A172 (cell line): ENCODE data around the gene AP2M1. TPM values are rescaled to one million over a fixed set of nuclear protein-coding genes. Genes with fewer than 3 reads are reported as not detected.
"Not testable (repeated sequence)": the region's sequence is repeated elsewhere in the genome, so short reads cannot be mapped to it uniquely, and the experiment has no call there.

Experiments
- DNase-seq: peaks from one replicate; pipeline ENCODE4 v3.0.0-alpha.2; 2015; ENCODE audit warnings: low spot score
- total RNA-seq: library from RNA; depleted of rRNA; stranded (reverse); fragments of >200 nt; shearing (Covaris generic); gene quantifications from 2 replicates; pipeline ENCODE4 v1.2.3, GENCODE V29; 2014

AP2M1 gene
- total RNA-seq, 1 experiment from 2014 or later: 717 TPM

DNA sequence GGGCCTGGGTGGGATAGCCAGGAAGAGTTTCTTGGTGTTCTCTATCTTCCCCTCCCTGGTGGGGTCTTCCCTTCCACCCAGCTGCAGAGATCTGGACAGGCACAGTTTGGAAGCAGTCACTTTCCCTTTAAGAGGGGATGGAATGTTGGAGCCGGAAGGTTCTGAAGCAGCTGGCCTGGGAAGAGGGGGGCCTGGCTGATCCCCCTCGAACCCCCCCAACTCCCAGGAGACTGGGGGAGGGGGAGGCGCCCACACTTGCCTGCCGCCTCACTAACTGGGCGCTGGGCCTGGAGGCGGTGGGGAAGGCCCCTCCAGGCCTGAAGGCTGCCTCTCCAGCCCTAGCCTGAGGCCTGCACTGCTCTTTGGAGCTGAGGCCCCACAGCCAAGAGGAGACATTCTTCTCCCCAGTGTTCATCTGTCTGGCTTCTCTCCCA, 18.1 kb upstream of the AP2M1 start:
- DNase-seq: peak; percentile 27

DNA sequence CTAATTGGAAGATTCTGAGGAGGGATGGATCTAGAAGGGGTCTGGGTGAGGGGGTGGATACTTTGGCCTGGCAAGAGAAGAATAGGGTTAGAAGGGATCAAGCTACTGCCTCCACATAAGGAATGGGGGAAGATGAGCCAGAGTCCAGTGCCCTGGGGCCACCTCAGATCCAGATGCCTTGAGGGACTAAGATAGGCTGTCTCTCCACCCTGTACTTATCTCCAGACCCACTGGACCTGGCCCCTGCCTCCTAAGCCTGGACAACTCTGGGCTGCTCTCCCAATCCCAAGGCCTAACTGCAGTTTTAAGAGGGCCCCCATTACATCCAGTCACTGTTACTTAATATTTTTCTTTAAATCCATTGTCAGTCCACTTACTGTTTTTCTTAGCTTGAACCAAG, 17.4 kb upstream of the AP2M1 start:
- no peak for DNase-seq

DNA sequence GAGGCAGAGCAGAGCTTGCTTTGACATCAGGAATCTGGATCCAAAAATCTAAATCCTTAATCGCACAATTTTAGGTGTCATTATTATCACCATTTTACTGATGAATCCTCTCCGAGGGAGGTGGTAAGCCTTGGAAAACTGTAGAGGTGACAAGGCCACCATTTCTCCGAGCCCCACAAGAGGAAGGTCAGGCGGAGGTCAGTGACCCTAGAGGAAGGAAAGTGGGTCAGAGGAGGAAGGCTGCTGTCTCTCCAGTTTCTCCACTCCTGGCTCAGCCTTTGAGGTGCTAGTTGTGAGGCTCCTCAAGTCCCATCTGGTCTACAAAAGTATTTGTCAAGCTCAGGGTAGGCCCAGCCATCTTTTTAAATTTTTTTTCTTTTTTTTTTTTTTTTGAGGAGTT, 16.3 kb upstream of the AP2M1 start:
- no peak for DNase-seq

DNA sequence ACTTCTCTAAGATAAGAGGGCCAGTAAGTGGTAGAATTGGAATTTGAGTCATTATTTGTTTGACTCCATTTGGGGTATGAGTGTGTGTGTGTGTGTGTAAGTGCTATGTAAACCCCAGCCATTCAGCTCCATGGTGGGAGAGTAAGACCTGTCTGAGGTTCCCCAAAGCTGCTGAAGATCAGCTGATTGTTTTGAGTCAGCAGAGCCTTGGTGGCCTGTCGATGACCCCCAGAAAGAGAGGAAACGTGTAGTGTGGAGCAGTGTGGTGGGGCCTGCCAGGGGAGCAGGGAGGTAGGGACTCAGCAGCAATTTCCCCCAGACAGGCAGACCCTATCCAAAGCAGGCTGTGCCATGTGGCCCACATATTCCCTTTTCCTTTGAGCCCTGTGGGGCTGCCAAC, 14.2 kb upstream of the AP2M1 start:
- no peak for DNase-seq

DNA sequence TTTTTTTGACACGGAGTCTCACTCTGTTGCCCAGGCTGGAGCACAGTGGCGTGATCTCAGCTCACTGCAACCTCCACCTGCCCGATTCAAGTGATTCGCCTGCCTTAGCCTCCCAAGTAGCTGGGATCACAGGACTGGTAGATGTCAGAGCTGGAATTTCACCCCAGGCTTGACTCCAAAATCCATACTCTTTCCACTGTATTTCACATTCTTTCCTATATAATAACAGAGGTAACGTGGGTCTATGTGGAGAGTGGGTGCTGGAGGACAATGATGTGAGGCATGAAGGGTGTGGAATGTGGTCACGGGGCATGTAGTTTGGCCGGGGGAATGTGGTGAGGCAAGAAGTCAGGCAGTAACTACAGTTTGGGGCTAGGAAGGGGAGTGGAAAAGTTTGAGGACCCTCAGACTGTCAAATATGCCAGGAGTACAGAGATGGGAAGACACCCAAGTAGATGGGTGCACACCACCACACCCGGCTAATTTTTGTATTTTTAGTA, 12.0 kb upstream of the AP2M1 start:
- not testable (repeated sequence) for DNase-seq

DNA sequence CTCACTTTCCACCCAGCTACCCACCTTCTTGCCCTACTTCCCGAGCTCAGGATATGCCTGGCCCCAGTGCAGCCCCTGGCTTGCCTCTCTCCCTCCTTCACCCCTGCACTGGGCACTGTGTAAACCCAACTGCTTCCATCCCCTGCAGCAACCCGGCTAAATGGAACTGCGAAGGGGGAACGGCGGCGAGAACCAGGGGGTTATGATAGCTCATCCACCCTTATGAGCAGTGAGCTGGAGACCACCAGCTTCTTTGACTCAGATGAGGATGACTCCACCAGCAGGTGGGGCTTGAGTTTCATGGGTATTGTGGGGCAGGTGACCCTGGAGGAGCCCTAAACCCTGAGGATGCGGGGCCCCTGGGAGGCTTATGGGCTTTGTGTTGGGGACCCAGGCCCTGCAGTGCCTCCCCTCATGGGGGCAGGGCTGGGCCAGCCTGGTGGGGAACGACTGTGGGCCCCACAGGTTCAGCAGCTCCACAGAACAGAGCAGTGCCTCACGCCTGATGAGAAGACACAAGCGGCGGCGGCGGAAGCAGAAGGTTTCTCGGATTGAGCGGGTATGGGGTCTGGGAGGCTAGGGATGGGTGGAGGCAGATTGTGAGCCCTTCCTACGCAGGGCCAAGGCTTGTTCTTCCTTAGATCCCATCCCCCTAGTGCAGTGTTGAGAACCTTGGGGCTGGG, 9.9 kb upstream of the AP2M1 start:
- DNase-seq: no peak

DNA sequence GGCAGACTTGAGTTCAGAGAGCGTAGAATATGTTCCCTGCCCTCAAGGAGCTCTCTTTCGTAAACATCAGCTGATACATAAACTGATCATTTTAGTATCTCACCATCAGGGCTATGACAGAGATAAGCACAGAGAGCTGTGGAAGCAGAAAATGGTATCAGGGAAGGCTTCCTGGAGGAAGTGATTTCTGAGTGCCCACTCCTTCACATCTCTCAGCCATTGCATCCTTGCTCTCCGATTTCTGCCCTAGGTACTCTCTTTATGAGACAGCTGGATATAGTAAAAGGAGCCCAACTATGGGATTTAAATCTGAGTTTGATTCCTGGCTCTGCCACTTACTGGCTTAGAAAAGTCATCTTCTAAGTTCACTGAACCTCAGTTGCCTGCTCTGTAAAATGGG, 9.1 kb upstream of the AP2M1 start:
- no peak for DNase-seq

DNA sequence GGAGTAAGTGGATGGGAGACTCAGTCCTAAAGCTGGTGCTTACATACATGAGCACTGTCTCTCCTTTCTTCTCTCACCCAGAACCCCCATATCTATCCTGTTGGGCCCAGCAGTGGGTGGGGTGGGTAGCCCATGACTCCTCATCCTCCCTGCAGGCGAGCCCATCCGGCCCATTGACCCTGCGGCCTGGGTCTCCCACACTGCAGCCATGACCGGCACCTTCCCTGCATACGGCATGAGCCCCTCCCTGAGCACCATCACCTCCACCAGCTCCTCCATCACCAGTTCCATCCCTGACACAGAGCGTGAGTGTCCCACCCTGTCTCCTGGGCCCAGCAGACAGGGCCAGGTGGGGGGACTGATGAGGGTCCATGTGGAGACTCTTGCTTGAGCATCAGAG, 8.0 kb upstream of the AP2M1 start:
- DNase-seq: no peak

DNA sequence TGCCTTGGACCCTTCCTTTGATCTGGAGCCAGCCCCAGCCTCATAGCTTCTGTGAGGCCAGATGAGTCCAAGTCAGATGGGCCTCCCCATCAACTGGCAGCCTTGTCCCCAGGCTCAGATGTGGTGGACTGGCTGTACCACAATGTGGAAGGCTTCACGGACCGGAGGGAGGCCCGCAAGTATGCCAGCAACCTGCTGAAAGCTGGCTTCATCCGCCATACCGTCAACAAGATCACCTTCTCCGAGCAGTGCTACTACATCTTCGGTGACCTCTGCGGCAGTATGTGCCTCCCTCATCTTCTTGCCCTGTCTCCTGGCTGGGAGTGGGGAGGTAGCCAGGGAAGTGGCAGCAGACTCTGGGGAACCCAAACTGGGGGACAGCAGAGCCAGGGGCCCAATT, 6.9 kb upstream of the AP2M1 start:
- DNase-seq: no peak

DNA sequence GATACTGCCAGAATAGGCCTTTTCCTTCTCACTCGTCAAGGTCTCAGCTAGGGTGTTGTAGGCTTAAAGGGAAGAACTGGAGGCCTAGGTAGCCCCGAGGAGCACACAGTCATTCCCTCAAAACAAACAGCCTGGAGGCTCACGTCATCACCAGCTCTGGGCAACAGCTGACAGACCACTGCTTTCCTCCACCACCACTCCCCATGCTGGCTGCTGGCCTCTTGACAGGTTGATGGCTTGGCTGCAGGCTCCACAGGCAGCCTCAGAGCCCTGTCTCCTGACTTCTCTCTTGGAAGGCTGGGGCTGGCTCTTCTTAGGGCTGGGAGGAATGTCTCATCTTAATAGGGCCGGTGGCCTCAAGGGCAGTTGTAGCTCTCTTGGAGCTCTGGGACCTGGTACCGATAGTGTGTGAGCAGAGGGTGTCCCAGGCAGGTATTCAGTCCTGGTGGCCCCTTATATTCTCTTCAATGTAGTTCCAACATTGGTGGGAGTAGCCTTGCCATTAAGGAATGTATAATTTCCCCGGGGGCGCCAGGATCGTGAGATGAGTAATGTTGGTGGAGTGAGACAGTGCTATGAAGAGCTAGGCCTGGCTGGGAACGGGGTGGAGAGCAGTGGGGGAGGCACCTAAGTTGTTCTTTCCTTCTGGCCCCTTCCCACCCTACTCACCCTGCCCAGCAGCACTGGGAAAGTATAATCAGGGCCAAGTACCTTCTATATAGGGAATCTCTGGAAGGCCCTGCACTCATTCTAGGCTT, 6.1 kb upstream of the AP2M1 start:
- DNase-seq: peak; percentile 44

DNA sequence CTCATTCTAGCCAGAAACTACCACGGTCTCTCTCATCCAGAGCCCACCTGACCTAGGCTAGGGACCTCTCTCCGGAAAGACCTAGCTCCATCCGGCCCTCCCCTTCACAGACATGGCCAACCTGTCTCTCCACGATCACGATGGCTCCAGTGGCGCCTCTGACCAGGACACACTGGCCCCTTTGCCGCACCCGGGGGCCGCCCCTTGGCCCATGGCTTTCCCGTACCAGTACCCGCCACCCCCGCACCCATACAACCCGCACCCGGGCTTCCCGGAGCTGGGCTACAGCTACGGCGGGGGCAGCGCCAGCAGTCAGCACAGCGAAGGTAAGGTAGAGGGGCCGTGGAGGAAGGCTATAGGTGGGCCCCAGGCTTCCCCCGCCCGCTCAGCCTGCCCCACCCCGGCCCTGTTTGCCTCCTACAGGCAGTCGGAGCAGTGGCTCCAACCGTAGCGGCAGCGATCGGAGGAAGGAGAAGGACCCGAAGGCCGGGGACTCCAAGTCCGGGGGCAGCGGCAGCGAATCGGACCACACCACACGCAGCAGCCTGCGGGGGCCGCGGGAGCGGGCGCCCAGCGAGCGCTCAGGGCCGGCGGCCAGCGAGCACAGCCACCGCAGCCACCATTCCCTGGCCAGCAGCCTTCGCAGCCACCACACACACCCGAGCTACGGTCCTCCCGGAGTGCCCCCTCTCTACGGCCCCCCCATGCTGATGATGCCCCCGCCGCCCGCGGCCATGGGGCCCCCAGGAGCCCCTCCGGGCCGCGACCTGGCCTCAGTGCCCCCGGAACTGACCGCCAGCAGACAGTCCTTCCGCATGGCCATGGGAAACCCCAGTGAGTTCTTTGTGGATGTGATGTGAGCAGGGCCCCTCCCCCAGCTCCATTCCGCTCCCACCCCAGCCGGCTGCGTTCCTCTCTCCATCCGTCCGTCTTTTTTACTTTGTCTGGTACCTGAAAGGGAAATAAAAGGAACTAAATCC, 4.5 kb upstream of the AP2M1 start:
- DNase-seq: no peak

DNA sequence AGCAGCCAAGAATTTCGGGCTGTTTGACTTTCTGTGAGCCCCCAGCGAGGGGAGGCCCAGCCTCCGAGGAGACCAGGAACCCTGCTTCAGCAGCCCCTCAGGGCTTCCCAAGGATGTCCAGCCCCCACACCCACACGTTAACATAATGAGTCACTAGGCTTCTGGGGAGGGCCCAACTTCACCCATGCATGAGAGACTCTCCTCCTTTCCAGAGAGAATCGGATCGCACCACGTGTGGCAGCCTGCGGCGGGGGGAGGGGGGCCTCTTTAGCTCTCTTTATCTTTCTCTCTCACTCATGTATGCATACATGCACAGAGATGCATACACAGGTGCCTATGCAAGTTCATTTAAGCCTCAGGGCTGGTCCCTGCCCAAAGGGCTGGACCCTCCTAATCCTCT, 3.1 kb upstream of the AP2M1 start:
- peak; percentile 57 for DNase-seq

DNA sequence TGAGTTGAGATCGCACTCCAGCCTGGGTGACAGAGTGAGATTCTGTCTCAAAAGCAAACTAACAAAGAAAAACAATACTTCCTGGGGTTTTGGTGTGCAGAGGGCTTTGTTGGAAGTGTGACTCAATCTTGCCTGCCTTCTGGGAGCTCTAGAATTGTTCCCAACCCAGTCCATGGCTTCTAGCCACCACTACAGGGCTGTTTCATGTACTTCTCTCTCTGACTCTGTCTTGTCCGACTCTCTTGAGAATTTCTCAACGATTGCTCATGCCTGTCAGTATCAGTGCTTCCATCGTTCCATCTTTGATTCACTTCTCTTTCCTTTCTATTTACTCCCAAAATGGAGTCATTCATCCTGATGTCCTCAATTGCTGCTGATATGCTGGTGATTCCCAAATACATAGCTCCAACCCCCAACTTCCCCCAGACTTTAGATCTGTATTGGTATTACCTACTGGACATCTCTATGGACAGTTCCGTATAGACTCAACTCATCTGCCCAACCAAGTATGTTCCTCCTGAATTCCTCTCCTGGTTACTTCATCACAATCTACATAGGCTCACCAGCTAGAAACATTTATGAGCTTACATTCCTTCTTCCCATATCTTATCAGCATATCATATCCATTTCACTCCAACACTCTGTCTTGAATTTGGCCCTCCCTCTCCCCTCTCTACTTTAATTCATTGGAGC, 1.8 kb upstream of the AP2M1 start:
- peak; percentile 40 for DNase-seq

DNA sequence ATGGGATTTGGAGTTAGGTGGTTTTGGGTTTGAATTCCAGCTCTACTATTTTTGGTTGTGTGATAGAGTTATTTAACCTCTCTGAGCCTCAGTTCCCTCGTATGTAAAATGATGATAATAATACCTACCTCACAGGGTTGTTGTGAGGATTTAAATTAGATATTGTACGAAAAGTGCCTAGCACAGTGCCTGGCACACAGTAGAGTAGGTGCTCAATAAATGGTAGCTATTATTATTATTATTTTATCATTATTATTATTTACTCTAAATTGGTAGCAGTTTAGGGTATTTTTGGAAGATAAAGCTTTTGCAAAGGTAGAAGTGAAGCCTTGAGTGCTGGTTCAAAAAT, 1.3 kb upstream of the AP2M1 start:
- no peak for DNase-seq

DNA sequence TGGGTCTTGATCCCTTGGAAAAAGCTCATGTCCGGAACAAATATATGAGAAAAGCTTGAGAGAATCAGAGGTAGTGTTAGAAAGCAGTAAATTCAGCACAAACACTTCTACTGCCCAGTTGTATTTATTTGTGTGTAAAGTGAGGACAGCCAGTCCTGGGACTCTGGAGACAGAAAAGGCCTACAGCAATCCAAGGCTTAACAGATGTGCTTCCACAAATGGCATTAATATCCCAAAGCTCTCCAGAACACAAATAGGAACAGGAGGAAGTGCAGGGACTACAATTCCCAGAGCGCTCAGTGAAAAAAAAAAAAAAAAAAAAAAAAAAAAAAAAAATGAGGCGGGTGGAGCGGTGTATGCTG, 390 bp upstream of the AP2M1 start:
- no peak for DNase-seq

DNA sequence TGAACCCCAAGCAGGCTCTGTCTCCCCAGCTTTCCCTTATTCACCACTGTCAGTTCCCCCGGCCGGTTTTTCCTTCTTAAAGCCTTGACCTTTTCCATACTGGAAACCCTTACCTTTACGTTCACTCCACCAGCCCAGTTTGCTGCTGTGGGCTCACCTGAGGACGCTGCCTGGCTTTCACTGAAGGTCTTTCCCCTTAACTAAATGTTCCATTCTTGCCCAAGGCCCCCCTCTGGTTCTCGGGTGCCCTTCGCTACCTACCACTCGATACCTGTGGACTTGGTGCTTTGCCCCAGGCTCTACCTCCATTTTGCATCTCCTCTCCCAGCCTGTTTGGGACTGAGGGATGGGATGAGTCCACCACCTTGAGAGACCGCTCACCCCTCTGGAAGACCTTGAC, 851 bp downstream of the AP2M1 start:
- DNase-seq: no peak

DNA sequence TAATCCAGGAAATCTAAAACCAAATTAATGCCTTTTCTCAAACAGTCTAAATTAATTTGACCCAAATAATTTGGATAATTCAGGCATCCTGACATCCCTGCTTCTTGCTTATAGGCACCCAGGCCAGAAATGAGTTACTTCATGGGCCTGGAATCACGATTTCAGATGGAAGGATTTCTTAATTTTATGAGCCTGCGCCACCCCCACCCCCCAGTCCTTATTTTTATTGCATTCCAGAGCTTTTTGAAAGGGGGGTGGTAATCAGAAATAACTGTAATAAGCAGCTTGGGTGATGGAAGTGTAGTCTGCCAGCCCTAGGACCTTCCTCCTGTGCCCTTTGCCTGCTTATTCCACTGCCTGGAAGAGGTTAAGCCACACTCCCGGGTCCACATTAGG, 1.3 kb downstream of the AP2M1 start:
- no peak for DNase-seq

DNA sequence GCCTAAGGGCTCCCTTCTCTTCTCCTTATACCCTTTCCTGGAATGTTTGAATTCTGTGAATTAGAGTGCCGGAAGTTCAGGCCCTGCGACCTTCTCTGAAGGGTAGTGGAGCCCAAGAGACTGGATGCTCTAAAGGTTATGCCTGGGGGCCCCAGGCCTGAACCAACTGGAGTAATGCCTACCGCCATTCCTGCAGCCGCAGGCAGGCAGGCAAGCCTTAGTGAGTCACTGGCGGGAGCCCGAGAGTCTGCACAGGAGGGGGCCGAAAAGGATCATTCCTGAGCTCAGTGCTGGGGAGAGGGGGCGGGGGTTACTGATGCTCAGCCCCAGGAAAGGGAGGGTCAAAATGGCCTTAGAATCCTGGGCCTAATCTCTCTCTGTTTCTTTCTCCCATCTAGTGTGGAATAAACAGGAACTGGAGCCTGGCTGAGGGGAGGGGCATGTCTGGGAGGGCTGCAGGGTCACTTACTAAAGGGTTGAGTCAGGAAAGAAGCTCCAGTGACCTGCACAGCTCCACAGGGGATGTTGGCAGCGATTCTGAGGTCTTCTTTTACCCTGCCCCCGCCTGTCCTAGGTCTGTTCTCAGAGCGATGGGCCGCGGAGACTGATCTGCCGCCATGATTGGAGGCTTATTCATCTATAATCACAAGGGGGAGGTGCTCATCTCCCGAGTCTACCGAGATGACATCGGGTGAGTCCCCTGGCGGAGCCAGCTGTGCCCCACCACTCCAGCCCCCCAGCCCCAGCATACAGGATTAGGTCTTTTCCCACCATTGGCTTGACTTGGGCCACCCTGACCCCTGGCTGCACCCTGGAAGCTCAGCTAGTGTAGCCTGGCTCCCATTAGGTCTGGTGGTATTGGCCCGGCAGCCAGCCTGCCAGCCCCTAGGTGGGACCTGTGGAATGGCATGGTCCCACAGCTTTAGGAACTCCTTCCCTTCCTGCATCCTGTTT, 2.0 kb downstream of the AP2M1 start:
- peak; percentile 98 for DNase-seq

DNA sequence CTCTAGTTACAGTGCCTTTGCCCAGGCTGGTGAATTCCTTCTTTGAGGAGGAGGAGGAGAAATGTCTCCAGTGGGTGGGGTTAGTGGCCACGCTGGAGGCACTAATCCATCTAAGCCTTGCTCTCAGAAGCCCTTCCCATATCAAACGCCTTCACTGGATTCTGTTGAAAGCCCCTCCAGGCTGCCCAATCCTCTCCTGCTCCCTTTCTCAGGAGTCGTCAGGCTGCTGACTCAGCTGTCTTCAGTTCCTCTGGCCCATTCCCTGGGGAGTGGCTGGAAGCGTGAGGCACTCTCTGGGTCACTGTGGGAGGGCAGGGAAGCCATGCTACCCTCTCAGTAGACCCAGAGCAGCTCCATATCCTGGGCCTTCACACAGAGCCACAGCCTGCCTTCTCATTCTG, 2.7 kb downstream of the AP2M1 start:
- DNase-seq: peak; percentile 66

DNA sequence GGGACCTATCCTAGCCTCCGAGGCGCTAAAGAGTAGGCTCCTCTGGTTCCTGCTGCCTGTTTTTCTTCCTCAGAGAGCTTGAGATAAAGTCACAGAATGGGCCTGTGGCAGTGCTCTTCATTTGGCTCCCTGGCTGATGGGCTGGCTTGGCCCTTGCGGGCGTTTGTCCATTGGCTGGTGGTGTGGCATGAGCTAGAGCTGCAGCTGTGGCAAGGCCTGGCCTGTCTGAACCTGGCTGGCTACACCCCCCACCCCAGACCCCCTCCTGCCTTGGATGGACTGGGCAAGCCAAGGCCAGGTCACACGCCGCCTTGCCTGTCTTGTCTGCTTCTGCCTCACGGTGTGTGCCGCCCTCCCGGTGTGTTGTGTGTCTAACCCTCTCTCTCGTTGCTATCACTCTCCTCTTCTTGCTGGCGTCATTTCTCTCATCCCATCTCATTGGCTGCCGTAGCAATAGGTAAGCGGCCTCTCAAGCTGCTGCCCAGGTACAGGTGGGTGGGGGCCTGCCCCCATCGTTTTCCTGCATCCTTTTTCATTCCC, 3.2 kb downstream of the AP2M1 start:
- DNase-seq: no peak
